ENCODE measurements around the gene KRT83.
A peak's percentile ranks its signal among the peaks of the same experiment; 100 is the strongest.
"Not testable (repeated sequence)": the region's sequence is repeated elsewhere in the genome, so short reads cannot be mapped to it uniquely, and the experiment has no call there.

Gene KRT83

GRCh38 chr12:52331039-52331438 lies 9.8 kb upstream of the KRT83 start:
- DNase-seq: no peak

- no peak for DNase-seq
Observed at GRCh38 chr12:52327830-52328500, 6.8 kb upstream of the KRT83 start.

- peak; percentile 89 for DNase-seq
Observed at GRCh38 chr12:52327052-52327829, 6.0 kb upstream of the KRT83 start.

DNA sequence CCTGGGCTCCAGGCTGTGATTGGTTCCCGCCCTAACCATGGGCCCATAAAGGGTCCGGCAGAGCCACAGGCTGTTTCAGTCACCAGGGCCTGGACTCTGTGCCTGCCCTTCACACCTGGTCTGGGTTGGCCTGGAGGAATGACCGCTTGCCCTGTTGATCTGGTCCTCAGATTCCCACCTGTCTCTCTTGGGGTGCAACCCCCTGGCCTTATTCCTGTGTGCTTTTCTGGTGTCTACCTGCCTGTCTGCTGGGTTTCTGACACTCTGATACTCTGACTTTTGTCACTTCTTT lies 2.9 kb upstream of the KRT83 start:
- DNase-seq: no peak

DNA sequence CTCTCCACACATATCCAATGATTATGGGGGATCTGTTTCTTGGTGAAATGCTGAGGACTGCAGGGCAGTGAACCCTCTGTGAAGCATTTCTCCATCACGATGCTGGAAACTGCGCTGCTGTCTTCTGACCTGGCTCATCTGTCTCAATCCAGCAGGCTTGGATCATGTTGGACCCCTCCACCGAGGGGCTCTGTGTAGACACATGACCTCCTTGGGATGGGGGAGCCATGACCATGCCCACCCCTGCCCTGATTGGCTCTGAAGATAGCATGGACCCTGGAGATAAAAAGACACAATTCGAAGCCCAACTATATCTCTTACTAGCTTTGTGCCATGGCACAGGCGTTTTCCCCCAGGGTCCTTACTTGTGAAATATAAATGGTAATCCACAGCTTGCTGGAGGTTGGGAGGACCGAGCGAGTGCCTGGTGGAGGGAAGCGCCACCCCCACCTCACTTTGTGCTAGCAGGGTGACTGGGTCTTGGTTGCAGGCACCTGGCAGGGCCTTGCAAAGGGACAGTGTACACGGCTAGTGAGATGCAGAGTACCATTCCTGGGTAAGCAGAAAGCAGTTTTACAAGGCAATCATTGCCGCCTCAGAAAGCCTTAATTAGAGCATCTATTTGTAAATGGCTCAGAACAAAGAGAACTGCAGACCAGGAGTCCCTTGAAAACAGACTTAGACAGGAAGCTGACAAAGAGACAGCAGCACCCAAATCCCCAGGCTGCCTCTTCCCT lies 2.4 kb upstream of the KRT83 start:
- DNase-seq: no peak

GRCh38 chr12:52323001-52323400 lies 1.8 kb upstream of the KRT83 start:
- DNase-seq: no peak

DNA sequence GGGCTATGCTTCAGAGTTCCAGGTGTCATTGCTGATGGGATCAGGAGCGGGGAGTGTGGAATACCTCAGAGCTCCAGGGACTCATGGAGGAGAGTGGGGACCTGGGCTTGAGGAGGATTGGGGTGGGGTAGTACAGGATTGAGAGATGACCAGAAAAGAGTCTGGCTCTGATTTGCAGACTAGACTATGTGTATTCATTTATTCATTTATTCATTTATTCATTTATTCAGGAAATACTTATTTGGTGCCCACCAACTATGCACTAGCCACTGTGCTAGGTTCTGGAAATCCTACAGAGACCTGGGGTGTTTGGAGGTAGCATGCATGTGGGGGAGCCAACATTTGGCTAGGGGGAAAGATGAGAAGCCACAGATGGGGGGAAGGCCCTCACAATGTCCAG lies 871 bp upstream of the KRT83 start:
- no peak for DNase-seq

DNA sequence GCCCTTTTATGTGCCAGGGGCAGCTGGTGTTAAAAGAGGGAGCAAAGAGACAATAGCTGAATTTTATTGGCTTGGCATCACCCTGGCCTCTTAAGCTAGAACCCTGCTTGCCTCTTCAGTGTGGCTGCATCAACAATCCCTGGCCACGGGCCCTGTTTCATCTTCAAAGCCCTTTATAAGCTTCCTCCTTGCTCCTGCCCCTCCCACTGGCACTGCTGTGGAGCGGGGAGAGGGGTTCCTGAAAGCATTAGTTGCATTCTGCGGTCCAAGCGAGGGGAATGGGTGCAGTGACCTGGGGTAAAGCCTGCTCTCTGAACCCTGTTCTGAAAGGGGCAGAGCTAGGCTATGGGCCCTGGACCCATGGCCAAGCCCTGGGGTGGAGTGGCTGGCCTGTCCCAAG lies 220 bp upstream of the KRT83 start:
- peak; percentile 25 for DNase-seq

- DNase-seq: no peak
Observed at GRCh38 chr12:52319097-52319496, 2.1 kb downstream of the KRT83 start.

DNA sequence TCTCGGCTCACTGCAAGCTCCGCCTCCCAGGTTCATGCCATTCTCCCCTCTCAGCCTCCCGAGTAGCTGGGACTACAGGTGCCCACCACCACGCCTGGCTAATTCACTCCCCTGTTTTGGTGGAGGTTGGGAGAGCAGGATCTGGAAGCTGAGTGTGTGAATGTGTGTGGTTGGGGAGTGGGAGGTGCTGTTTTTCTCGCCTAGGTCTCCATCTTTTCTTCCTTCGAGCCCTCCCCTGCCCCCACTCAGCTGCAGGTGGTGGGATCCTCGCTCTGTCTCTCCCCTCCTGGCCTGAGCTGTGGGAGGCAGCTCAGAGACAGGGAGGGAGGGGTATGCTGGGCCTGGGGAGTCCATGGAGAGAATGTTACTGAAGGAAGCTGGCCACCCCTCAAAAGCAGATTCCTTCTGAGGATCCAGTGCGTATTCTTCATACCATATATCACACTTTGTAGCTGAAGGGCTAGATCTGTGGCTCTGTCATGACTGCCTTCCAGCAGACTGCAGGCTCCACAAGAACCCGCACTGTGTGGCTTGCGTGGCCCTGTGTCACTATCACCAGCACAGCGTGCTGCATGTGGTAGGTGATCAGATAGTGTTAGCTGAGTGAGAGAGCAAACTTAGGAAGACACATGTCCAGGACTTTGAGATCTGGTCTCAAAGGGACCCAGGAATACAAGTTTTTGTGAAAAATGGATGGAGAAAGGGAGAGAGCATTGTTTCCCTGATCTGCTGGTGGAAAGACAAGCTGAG lies 2.8 kb downstream of the KRT83 start:
- DNase-seq: no peak

DNA sequence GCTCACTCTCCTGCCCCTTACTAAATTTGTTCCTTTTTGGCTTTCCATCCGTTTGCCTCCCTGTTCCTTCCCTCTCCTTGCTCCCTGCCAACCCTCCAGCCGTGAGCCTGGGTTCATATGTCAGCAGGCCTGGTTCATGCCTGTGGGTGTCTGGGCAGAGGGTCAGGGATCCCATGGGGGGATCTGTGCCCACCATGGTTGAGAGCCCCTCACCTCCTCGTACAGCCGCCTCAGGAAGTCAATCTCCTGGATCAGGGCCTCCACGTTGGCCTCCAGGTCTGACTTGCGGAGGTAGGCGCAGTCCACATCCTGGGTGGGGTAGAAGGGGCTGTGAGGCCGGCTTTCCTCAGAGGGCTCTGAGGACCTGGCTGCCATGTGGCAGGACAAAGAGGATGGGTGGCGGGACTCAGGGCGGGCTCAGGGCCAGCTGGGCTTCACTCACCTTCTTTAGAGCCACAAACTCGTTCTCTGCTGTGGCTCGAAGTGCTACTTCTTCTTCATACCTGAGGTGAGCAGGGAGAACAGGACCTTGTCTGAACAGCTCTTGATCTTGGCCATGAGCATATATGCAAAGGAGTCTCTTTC lies 3.6 kb downstream of the KRT83 start:
- DNase-seq: no peak

GRCh38 chr12:52316701-52317100 lies 4.5 kb downstream of the KRT83 start:
- DNase-seq: no peak

- no peak for DNase-seq
Observed at GRCh38 chr12:52316290-52316689, 4.9 kb downstream of the KRT83 start.

DNA sequence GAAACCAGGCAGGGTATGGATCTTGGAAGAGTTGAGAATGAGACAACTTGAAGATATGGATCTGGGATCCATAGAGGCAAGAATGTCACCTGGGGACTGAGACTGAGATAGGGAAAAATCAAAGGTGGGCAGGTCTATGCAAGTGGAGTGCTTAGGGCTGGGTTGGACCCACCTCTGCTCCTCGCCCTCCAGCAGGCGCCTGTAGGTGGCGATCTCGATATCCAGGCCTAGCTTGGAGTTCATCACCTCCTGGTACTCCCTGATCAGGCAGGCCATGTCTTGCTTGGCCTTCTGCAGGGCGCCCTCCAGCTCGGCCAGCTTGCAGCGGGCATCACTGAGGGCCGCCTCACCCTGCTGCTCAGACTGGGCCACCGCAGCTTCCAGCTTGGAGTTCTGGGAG lies 5.5 kb downstream of the KRT83 start:
- not testable (repeated sequence) for DNase-seq

GRCh38 chr12:52314511-52314910 lies 6.7 kb downstream of the KRT83 start:
- DNase-seq: no peak

- no peak for DNase-seq
Observed at GRCh38 chr12:52313926-52314325, 7.3 kb downstream of the KRT83 start.

GRCh38 chr12:52313461-52313860 lies 7.7 kb downstream of the KRT83 start:
- DNase-seq: no peak

GRCh38 chr12:52312086-52312485 lies 9.1 kb downstream of the KRT83 start:
- no peak for DNase-seq

GRCh38 chr12:52311285-52311648 lies 9.9 kb downstream of the KRT83 start:
- DNase-seq: no peak

- DNase-seq: no peak
Observed at GRCh38 chr12:52310622-52311284, 10.4 kb downstream of the KRT83 start.

- no peak for DNase-seq
Observed at GRCh38 chr12:52308806-52309425, 12.3 kb downstream of the KRT83 start.

All from NCI-H774 (cell line).